Prostate gland (tissue), 2 donors: Measurements from ENCODE around the gene ZNF804A. TPM values are rescaled to one million over a fixed set of nuclear protein-coding genes. Genes with fewer than 3 reads are reported as not detected.

Experiments used
- DNase-seq: peaks from one replicate; pipeline ENCODE4 v3.0.0-alpha.2; 2019; ENCODE audit warnings: low spot score
- H3K27ac ChIP-seq, 2 donors: fragments of 200-600 bp; sonication (generic); 2 replicates each; pipeline ENCODE4 v1.5.1; 2017 to 2019
- H3K27me3 ChIP-seq: fragments of 200-600 bp; sonication (generic); replicated peaks from 2 replicates; pipeline ENCODE4 v1.5.1; 2019; ENCODE audit not compliant: insufficient read depth
- H3K36me3 ChIP-seq, 2 donors: fragments of 200-600 bp; sonication (generic); 1 replicate in 1 of 2; 2 replicates in 1 of 2; pipeline versions ENCODE4 v1.5.1 to v1.8.1; 2017 to 2019
- H3K4me1 ChIP-seq: fragments of 200-600 bp; sonication (generic); replicated peaks from 2 replicates; pipeline ENCODE4 v1.5.1; 2019
- H3K4me3 ChIP-seq, 2 donors: fragments of 200-600 bp; sonication (generic); 2 replicates each; pipeline ENCODE4 v1.5.1; 2017 to 2019
- H3K9me3 ChIP-seq: fragments of 200-600 bp; sonication (generic); 2 replicates; pipeline ENCODE4 v1.5.1; 2017
- POLR2A ChIP-seq: fragments of 450-650 bp; IDR thresholded peaks from one replicate; pipeline ENCODE4 v1.6.1; 2016; ENCODE audit warnings: antibody characterized with exemption, mild to moderate bottlenecking
- POLR2AphosphoS5 ChIP-seq: sonication (generic); formaldehyde crosslinking; IDR thresholded peaks from one replicate; pipeline ENCODE4 v1.6.1; 2017; ENCODE audit warnings: antibody characterized with exemption
- WGBS: methylation state at CpG from one replicate; pipeline ENCODE4 v1.1.5; 2018; 5-methylcytosine and 5-hydroxymethylcytosine counted together
- intact Hi-C: fragments of 100-400 bp; cut with DNase I; formaldehyde crosslinking; loops from one replicate; pipeline ENCODE4 v1.14.2; 2022
- total RNA-seq, 2 donors: library from RNA; depleted of rRNA; stranded (reverse); fragments of >200 nt; gene quantifications; one replicate each; pipeline ENCODE4 v1.1.0, GENCODE V29; 2016
- TF ChIP-seq, protein P1 (sequence below), 4 experiments: fragments of 200-600 bp in 2 of 4; fragments of 450-650 bp in 2 of 4; sonication (generic) in 2 of 4; IDR thresholded peaks; 1 replicate in 3 of 4; 2 replicates in 1 of 4; pipeline ENCODE4 v1.5.1; 2016 to 2019; ENCODE audit warnings: antibody characterized with exemption in 4 of 4, mild to moderate bottlenecking in 2 of 4, moderate library complexity in 2 of 4

ZNF804A gene
- total RNA-seq, 2 donors from 2014 or later = 0.41 to 0.80 TPM

DNA sequence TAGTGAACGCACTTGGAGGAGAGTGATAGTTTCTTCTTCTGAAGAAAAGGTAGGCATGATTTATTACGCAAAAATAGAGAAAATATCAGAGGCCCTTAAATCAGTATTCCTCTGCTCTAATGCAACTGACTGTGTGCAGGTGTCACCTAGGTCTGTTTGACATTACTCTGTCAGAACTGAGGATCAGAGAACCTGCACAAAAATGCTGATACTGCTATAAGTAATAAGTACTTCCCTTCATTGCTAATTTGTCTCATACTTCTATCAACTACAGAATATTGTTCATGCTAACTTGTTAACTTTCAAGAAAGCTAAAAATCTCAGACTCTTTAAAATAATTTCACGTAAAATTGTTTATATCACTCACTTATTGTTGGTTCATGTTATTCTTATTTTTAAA, 358.5 kb downstream of the ZNF804A start:
- H3K27ac ChIP-seq = no peak overlapping the region
- no peak for DNase-seq
- TF ChIP-seq, protein P1, sequence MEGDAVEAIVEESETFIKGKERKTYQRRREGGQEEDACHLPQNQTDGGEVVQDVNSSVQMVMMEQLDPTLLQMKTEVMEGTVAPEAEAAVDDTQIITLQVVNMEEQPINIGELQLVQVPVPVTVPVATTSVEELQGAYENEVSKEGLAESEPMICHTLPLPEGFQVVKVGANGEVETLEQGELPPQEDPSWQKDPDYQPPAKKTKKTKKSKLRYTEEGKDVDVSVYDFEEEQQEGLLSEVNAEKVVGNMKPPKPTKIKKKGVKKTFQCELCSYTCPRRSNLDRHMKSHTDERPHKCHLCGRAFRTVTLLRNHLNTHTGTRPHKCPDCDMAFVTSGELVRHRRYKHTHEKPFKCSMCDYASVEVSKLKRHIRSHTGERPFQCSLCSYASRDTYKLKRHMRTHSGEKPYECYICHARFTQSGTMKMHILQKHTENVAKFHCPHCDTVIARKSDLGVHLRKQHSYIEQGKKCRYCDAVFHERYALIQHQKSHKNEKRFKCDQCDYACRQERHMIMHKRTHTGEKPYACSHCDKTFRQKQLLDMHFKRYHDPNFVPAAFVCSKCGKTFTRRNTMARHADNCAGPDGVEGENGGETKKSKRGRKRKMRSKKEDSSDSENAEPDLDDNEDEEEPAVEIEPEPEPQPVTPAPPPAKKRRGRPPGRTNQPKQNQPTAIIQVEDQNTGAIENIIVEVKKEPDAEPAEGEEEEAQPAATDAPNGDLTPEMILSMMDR (IDR thresholded peaks at IDR 0.05) = no peak
- no peak for TF ChIP-seq POLR2AphosphoS5
- no peak for TF ChIP-seq POLR2A
- H3K4me1 ChIP-seq = no peaks in the 10 kb centered on the region
- no peaks in the 10 kb centered on the region for H3K36me3 ChIP-seq
- WGBS = 95% methylated on average over 3 of the region's 3 CpGs
- H3K9me3 ChIP-seq = no peaks in the 10 kb centered on the region
- intact Hi-C loops = no loop called here
- H3K27me3 ChIP-seq = no peaks in the 10 kb centered on the region
- no peak overlapping the region for H3K4me3 ChIP-seq

DNA sequence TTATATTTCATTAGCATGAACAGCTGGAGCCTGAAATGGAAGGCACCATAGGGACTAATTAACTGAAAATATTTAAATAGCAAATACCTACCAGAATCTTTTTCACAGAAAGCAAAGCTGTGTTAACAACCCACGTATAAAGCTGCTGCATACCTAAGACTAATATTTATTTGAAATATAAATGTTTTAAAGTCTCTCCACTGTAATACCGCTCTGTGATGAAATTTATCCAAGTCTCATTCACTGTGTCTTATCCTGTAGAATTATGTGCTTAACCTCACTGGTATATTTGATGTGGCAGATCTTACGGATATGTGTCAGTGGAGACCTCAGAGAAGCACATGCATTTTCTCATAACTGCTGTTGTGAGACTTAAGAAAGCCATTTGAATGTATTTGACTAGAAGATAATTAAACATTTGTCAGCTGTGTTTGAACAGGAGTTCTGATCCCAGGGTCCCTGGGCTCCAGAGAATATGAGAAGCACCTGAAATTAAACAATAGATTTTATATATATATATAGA, 373.3 kb downstream of the ZNF804A start:
- Histone ChIP-seq H3K27ac (no peak overlapping the region), H3K4me1 (no peaks in the 10 kb centered on the region), H3K4me3 (no peak overlapping the region), H3K9me3 (no peaks in the 10 kb centered on the region), H3K27me3 (no peaks in the 10 kb centered on the region), H3K36me3 (no peaks in the 10 kb centered on the region)
- intact Hi-C loops = no loop called here
- no peak for DNase-seq
- TF ChIP-seq POLR2A (no peak), POLR2AphosphoS5 (no peak)
- TF ChIP-seq, protein P1 (IDR thresholded peaks at IDR 0.05) = no peak
- WGBS = 75% methylated on average over 3 of the region's 3 CpGs
